ENCODE measurements around the gene DAAM1. TPM values are rescaled to one million over a fixed set of nuclear protein-coding genes. Genes with fewer than 3 reads are reported as not detected.
A peak's percentile ranks its signal among the peaks of the same experiment; 100 is the strongest.

The DAAM1 gene
- total and polyA plus RNA-seq, 8 donors = 5.8 to 204 (median 31.3) TPM

- intact Hi-C loops (cut with DNase I; ENCODE audit: low total_unique reads) = no loop called here
- no peak overlapping the region for H3K27ac ChIP-seq
- WGBS, 5 donors = 62 to 86% (median 76%) methylated on average over 3 of the region's 3 CpGs
Observed at GRCh38 chr14:59311723-59312122, 123.3 kb downstream of the DAAM1 start.

GRCh38 chr14:59313144-59313651, 124.7 kb downstream of the DAAM1 start:
- intact Hi-C loops (cut with DNase I; ENCODE audit: low total_unique reads) = no loop called here
- Histone ChIP-seq H3K4me1 (peaks cover 0 to 51% (median 18%) of the 10 kb centered on the region in 4 donors), H3K36me3 (no peaks in the 10 kb centered on the region), H3K9me3 (no peaks in the 10 kb centered on the region), H3K27ac (peak overlapping the region in 1 of 5 donors; percentile 31), H3K27me3 (no peaks in the 10 kb centered on the region), H3K4me3 (no peak overlapping the region)
- DNase-seq = no peak
- no peak for TF ChIP-seq POLR2A (IDR thresholded peaks at IDR 0.05)
- TF ChIP-seq EP300 (IDR thresholded peaks at IDR 0.05) = no peak
- TF ChIP-seq CTCF (IDR thresholded peaks at IDR 0.05) = no peak
- TF ChIP-seq POLR2AphosphoS5 (IDR thresholded peaks at IDR 0.05) = no peak
- WGBS, 5 donors = 34 to 62% (median 45%) methylated on average over 3 of the region's 3 CpGs

More at GRCh38 chr14:59311723-59312122, 123.3 kb downstream of the DAAM1 start:
- no peaks in the 10 kb centered on the region for H3K36me3 ChIP-seq
- TF ChIP-seq POLR2AphosphoS5 (IDR thresholded peaks at IDR 0.05) = no peak
- no peak for TF ChIP-seq POLR2A (IDR thresholded peaks at IDR 0.05)
- TF ChIP-seq CTCF (IDR thresholded peaks at IDR 0.05) = no peak
- no peak for TF ChIP-seq EP300 (IDR thresholded peaks at IDR 0.05)
- peaks cover 0 to 46% (median 13%) of the 10 kb centered on the region in 4 donors for H3K4me1 ChIP-seq
- H3K4me3 ChIP-seq = no peak overlapping the region
- H3K9me3 ChIP-seq = no peaks in the 10 kb centered on the region
- H3K27me3 ChIP-seq = no peaks in the 10 kb centered on the region
- no peak for DNase-seq

- no peaks in the 10 kb centered on the region for H3K27me3 ChIP-seq
- H3K9me3 ChIP-seq = no peaks in the 10 kb centered on the region
- TF ChIP-seq EP300 (IDR thresholded peaks at IDR 0.05) = no peak
- no peak for TF ChIP-seq CTCF (IDR thresholded peaks at IDR 0.05)
- no peak for TF ChIP-seq POLR2A (IDR thresholded peaks at IDR 0.05)
- no peak for TF ChIP-seq POLR2AphosphoS5 (IDR thresholded peaks at IDR 0.05)
- H3K4me1 ChIP-seq = peaks cover 0 to 56% (median 22%) of the 10 kb centered on the region in 4 donors
- no peaks in the 10 kb centered on the region for H3K36me3 ChIP-seq
- DNase-seq = no peak
- WGBS, 5 donors = 70 to 74% (median 72%) methylated on average over 3 of the region's 3 CpGs
- intact Hi-C loops (cut with DNase I; ENCODE audit: low total_unique reads) = no loop called here
- peak overlapping the region in 1 of 5 donors; percentile 31 for H3K27ac ChIP-seq
- H3K4me3 ChIP-seq = no peak overlapping the region
Observed at GRCh38 chr14:59313658-59314608, 125.5 kb downstream of the DAAM1 start.

- 87 to 96% (median 91%) methylated on average over 5 of the region's 5 CpGs for WGBS, 5 donors
- intact Hi-C loops (cut with DNase I; ENCODE audit: low total_unique reads) = no loop called here
- H3K36me3 ChIP-seq = no peaks in the 10 kb centered on the region
- TF ChIP-seq EP300 (IDR thresholded peaks at IDR 0.05) (no peak), POLR2A (IDR thresholded peaks at IDR 0.05) (no peak), CTCF (IDR thresholded peaks at IDR 0.05) (no peak), POLR2AphosphoS5 (IDR thresholded peaks at IDR 0.05) (no peak)
- no peaks in the 10 kb centered on the region for H3K9me3 ChIP-seq
- peaks cover 0 to 58% (median 30%) of the 10 kb centered on the region in 4 donors for H3K4me1 ChIP-seq
- H3K27me3 ChIP-seq = no peaks in the 10 kb centered on the region
- no peak for DNase-seq
- no peak overlapping the region for H3K27ac ChIP-seq
- no peak overlapping the region for H3K4me3 ChIP-seq
Observed at GRCh38 chr14:59314953-59315599, 126.6 kb downstream of the DAAM1 start.
